Liver (tissue), 3 donors: ENCODE results near the gene KIF26B.

ENCODE experiments used
- EGR1 ChIP-seq, 2 donors: IDR thresholded peaks; 2 replicates each; pipeline ENCODE4 v1.6.1; 2016 to 2018; ENCODE audit warnings: antibody characterized with exemption in 2 of 2, low read depth in 2 of 2
- JUND ChIP-seq, 2 donors: IDR thresholded peaks; 2 replicates each; pipeline ENCODE4 v1.6.1; 2016; ENCODE audit warnings: antibody characterized with exemption in 2 of 2
- SP1 ChIP-seq: IDR thresholded peaks from 2 replicates; pipeline ENCODE4 v1.6.1; 2018; ENCODE audit warnings: antibody characterized with exemption, mild to moderate bottlenecking
- TAF1 ChIP-seq: conservative IDR thresholded peaks from 2 replicates; pipeline ENCODE4 v1.6.1; 2016; ENCODE audit warnings: antibody characterized with exemption, mild to moderate bottlenecking
- YY1 ChIP-seq: IDR thresholded peaks from 2 replicates; pipeline ENCODE4 v1.6.1; 2016; ENCODE audit warnings: antibody characterized with exemption, mild to moderate bottlenecking
- TF ChIP-seq, protein P1 (sequence below): fragments of 150-350 bp; IDR thresholded peaks from 2 replicates; pipeline ENCODE4 v1.5.1; 2017; ENCODE audit warnings: improper control_type of control experiment, low read depth, low read length; ENCODE audit not compliant: missing input control
- donor health status: healthy.
- donor health status: healthy.

GRCh38 chr1:245133995-245134715, 20.6 kb upstream of the KIF26B start:
- TF ChIP-seq SP1 (no peak), EGR1 (IDR thresholded peaks at IDR 0.05; ENCODE audit: low read depth in 2 of 2) (no peak), TAF1 (no peak), JUND (IDR thresholded peaks at IDR 0.05) (no peak), YY1 (no peak)
- TF ChIP-seq, protein P1, sequence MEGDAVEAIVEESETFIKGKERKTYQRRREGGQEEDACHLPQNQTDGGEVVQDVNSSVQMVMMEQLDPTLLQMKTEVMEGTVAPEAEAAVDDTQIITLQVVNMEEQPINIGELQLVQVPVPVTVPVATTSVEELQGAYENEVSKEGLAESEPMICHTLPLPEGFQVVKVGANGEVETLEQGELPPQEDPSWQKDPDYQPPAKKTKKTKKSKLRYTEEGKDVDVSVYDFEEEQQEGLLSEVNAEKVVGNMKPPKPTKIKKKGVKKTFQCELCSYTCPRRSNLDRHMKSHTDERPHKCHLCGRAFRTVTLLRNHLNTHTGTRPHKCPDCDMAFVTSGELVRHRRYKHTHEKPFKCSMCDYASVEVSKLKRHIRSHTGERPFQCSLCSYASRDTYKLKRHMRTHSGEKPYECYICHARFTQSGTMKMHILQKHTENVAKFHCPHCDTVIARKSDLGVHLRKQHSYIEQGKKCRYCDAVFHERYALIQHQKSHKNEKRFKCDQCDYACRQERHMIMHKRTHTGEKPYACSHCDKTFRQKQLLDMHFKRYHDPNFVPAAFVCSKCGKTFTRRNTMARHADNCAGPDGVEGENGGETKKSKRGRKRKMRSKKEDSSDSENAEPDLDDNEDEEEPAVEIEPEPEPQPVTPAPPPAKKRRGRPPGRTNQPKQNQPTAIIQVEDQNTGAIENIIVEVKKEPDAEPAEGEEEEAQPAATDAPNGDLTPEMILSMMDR: no peak
